SK-N-MC (cell line): Measurements from ENCODE around the gene MAP3K3.

Source experiments
- EZH2 ChIP-seq: fragments of 200-600 bp; sonication (generic); IDR thresholded peaks from one replicate; pipeline ENCODE4 v1.6.1; 2017; ENCODE audit warnings: antibody characterized with exemption
- POLR2AphosphoS5 ChIP-seq: IDR thresholded peaks from 2 replicates; pipeline ENCODE4 v1.6.1; 2012; ENCODE audit warnings: mild to moderate bottlenecking, low read depth, low read length, borderline replicate concordance

DNA sequence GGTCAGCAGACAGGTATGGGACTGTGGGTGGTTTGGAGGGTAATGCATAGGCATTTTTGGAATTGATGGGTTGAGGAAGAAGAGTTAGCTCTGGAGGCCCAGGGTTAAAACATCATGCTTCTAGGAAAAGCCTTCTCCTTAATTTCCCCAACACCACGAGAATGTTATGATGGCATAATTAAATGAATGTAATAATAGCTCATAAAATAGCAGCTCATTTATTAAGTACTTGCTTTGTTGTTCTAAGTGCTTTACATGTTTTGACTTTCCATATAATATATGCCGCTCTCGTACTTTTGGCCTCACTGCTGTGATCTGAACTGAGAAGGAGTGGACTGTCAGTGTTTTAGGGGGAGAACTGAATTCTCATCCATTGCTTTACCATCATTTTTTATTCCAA, 63.4 kb downstream of the MAP3K3 start:
- no peak for TF ChIP-seq POLR2AphosphoS5
- no peak for TF ChIP-seq EZH2
